Measurements from ENCODE around the gene AMN1.
"Not testable (repeated sequence)": the region's sequence is repeated elsewhere in the genome, so short reads cannot be mapped to it uniquely, and the experiment has no call there.

Gene AMN1

GRCh38 chr12:31669582-31669981, 59.2 kb downstream of the AMN1 start:
- DNase-seq: not testable (repeated sequence)

GRCh38 chr12:31669020-31669419, 59.8 kb downstream of the AMN1 start:
- DNase-seq: no peak

DNA sequence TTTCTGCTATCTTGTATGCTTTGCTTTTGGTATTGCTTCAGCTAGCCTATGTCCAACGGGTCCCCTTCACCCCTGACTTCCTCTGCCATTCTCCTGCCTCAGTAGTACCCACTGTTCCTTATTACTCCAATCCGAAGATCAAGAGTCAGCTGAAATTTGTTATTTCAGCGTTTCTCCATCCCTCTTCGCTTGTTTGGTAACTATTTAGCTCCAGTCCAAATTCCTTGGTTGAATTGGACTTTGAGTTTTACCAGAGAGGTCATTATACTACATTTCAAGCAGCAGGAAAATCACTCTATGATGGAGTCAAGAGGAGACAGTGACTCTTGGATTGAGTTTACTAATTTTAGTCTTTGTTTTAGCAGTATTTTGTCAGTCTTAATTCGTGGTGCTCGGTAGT, 64.8 kb downstream of the AMN1 start:
- DNase-seq: no peak

GRCh38 chr12:31663576-31663975, 65.2 kb downstream of the AMN1 start:
- DNase-seq: no peak

- no peak for DNase-seq
These were observed 66.5 kb downstream of the AMN1 start for GRCh38 chr12:31662176-31662849.

GRCh38 chr12:31659087-31659942, 69.5 kb downstream of the AMN1 start, which contains the start of gene ETFBKMT:
TSS of gene ETFBKMT (plus strand) at chr12:31659688. CDS start at chr12:31661954, 2,266 bp downstream.
- peak; percentile 97 for DNase-seq

DNA sequence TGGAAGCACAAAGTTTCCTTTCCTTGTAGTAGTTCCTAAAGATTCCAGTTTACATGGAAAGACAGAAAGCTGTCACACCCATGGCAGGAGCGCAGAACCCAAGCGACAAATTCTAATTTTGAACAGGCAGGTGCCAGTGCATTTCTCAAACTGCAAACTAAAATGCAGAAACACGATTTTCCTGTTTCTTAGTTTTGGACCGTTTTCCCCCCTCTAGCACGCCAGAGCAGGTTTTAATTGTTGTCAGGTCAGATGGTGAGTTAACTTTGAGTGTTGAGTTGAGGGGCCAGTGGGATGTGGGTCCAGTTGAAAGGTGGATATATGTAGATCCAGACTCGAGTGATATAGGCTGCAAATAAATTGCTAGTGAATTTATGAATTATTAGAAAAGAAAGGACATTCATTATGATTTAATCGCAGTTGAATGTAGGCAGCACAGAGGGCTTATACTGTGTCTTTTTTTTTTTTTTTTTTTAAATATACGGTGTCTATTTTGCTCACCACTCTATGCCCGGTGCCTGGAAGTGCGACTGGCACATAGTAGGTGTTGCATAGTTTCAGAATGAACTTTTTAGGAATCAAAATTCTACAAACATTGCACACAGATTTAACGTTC, 70.2 kb downstream of the AMN1 start:
- DNase-seq: peak; percentile 48

GRCh38 chr12:31655792-31656191, 73.0 kb downstream of the AMN1 start:
- DNase-seq: no peak

DNA sequence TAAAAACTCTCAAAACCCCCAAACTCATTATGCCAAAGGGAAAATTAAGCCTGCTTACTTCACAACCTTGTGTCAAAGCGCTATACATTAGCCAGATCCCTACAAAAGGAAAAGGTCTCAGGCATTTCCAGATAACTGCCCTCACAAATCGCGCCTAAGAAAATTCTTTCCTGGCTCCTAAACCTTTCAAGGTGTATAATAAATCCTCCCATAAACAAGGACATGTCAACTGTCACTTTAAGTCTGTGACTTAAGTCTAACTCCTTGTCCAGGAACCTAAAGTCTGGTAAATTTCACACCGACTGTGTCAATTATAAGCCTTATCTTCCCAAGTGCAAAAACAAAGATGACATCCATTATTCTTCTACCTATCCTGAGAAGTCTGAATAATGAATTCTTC, 73.6 kb downstream of the AMN1 start:
- no peak for DNase-seq

- DNase-seq: no peak
These were observed 76.8 kb downstream of the AMN1 start for GRCh38 chr12:31651893-31652521.

DNA sequence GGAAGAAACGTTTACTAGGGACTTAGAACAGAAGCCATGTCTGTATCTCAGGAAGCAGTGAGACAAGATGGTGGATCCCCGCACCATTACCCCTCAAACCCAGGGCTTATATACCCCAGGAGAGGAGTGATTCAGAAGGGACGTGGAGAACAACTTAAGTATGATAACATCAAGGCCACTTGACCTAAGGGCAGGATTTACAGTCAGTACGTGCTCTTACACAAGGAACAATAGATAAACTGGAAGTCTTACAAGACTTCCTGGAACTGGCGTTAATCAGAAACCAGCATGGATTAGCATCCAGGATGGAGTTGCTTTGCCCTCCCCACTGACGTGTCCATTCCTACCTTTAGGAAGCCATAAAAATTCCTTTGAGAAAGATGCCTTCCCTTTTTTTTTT, 77.9 kb downstream of the AMN1 start:
- no peak for DNase-seq

DNA sequence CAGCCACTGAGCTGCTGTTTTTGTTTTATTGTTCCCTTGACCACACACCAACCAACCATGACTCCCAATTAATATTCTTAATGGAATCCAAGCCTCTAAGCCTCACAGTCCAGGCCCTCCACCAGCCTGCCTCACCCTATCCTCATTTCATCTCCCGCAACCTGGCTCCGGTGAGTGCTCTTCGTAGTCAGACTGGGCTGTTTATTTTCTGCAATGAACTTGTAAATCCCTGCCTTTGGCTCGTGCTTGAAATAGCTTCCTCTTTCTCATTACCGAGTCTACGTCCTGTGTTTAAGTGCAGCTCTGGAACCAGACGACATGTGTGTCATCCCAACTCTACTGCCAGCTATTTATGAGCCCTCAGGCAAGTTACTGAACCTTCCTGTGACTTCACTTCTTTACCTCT, 81.7 kb downstream of the AMN1 start:
- DNase-seq: no peak

- DNase-seq: no peak
These were observed 82.9 kb downstream of the AMN1 start for GRCh38 chr12:31645924-31646323.

- DNase-seq: no peak
These were observed 84.3 kb downstream of the AMN1 start for GRCh38 chr12:31644536-31644935.

DNA sequence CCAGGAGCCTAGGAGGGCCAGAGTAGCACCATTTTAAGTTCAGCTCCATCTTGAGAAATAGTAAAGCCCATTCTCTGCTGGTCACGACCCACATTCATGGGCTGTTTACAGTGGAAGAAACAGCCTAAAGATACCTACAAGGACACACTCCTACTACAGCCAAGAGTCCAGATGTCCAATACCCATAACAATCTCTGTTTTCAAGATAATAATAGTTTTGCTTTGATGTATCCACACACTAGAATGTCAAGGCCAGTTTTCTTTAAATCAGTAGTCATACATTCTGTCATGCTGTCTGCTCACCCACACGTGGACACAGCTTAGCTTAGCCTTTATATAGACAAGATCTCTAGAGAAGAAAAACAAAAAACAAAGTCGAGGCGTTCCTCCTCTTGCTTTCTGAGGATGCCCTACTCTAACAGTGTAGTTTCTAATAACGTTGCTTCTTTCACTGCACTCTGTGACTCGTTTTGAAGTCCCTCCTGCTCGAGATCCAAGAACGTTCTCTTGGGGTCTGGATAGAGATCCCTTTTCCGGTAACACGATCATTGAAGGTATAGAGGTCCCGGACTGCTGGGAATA, 87.2 kb downstream of the AMN1 start:
- no peak for DNase-seq

DNA sequence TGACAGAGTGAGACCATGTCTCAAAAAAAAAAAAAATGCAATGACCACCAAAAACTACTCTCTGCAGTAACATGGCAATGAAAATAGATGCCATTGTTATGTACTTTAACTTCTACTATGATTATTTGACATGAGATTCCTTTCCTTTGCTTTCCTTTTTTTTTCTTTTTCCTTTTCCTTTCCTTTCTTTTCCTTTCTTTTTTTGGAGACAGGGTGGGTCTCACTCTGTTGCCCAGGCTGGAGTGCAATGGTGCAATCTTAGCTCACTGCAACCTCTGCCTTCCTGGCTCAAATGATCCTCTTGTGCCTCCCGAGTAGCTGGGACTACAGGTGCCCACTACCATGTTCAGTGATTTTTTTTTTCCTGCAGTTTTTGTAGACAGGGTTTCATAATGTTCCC, 94.2 kb downstream of the AMN1 start:
- DNase-seq: no peak

DNA sequence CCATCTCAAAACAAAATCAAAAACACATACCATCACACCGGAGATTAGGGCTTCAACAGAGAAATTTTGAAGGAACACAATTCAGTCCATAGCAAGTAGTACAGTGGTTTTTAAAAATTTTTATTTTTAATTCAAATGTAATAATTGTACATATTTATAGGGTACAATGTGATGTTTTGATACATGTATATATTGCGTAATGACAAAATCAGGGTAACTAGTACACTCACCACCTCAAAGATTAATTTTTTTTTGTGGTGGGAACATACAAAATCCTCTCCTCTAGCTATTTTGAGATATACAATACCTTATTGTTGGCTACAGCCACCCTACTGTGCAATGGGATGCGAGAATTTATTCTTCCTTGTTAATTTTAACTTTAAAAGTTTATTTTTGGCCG, 95.4 kb downstream of the AMN1 start:
- DNase-seq: no peak

GRCh38 chr12:31631809-31632208, 97.0 kb downstream of the AMN1 start:
- no peak for DNase-seq

GRCh38 chr12:31631023-31631724, 97.6 kb downstream of the AMN1 start:
- DNase-seq: no peak

DNA sequence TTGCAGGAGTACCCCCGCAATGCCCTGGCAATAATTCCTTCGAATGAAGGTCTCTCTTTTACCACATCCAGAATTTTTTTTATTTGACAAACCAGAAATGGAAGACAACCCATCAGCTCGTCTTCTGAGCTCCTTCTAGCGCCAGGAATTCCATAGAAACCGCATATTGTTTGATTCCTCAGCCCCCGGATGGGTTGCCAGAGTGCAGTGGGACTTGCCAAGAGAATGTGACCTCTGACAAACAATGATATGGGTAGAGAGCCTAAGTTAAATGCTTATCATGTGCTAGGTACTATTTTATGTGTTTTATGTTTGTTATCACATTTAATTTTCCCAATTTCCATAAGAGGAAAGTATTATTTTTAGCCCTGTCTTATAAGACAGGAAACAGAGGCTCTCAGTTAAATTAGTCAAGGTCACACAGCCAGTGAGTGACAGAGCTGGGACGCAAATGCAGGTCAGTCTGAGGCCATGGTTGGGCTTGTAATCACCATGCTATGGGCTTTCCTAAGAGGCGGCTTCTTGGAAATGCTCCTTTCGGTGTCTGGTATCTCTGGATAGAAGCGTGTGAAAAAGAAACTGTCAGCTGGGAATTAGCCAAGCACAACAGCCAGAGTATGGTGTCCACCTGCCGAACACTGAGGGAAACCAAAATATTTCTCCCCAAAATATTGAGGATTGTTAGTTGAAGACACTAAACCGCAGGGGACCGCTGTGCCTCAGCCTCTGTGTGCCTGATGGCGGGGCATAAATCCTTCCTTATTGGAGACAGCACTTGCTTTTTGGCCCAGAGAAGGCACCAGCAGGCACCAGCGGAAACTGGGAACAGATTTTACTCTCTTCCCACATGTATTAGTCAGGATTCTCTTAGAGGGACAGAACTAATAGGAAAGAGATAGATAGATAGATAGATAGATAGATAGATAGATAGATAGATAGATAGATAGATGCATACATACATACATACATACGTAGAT, 98.8 kb downstream of the AMN1 start:
- DNase-seq: no peak

DNA sequence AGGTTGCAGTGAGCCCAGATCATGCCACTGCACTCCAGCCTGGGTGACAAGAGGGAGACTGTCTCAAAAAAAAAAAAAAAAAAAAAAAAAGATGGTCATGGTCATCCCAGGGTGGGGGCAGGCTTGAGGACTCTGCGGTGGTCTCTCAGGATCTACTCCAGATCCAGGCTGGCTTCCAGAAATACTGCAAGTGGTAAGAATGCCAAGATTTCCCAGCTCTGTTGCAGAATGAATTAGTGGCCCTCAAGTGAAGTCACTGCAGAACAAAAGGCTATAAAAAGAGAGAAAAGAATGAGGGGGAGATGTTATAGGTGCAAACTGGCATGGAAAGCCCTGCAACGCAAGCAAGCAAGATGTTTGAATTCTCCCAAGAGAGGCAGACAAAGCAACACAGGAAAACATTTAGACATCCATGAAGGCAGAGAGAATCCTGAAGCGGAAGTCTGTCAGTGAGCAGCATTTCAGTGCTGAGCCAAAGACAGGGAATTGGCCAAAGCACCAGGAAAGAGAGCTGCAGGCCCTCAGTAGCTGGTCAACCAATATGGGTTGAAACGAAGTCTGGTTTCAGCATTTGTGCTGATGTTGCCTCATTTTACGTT, 101.3 kb downstream of the AMN1 start:
- no peak for DNase-seq

All from kidney glomerular epithelial cell (primary cell).